B cell (primary cell): ENCODE results near the gene ARHGAP15.

Source experiments
- CTCF ChIP-seq: fragments of 200-600 bp; IDR thresholded peaks from one replicate; pipeline ENCODE4 v1.8.0; 2022; ENCODE audit warnings: antibody characterized with exemption, mild to moderate bottlenecking
- EZH2 ChIP-seq: IDR thresholded peaks from 2 replicates; pipeline ENCODE4 v1.6.1; 2012; ENCODE audit warnings: borderline replicate concordance, low read depth, mild to moderate bottlenecking, moderate library complexity, low read length; ENCODE audit not compliant: insufficient read depth, poor library complexity, severe bottlenecking

GRCh38 chr2:143341478-143341877, 212.3 kb downstream of the ARHGAP15 start:
- TF ChIP-seq EZH2 (no peak), CTCF (no peak)
